ENCODE results near the gene KLC4. TPM values are rescaled to one million over a fixed set of nuclear protein-coding genes. Genes with fewer than 3 reads are reported as not detected.
"Not testable (repeated sequence)": the region's sequence is repeated elsewhere in the genome, so short reads cannot be mapped to it uniquely, and the experiment has no call there.

The KLC4 gene
- total RNA-seq, 3 donors from 2014 or later, result 69.1 to 144 (median 99.1) TPM

- Histone ChIP-seq H3K4me3 (no peak overlapping the region), H3K36me3 (ENCODE audit: low read depth) (no peaks in the 10 kb centered on the region), H3K4me1 (ENCODE audit: low read depth) (peaks cover 7% of the 10 kb centered on the region), H3K9me3 (no peaks in the 10 kb centered on the region)
- intact Hi-C loops (cut with DNase I, micrococcal nuclease), result no loop called here
- TF ChIP-seq, protein P1, sequence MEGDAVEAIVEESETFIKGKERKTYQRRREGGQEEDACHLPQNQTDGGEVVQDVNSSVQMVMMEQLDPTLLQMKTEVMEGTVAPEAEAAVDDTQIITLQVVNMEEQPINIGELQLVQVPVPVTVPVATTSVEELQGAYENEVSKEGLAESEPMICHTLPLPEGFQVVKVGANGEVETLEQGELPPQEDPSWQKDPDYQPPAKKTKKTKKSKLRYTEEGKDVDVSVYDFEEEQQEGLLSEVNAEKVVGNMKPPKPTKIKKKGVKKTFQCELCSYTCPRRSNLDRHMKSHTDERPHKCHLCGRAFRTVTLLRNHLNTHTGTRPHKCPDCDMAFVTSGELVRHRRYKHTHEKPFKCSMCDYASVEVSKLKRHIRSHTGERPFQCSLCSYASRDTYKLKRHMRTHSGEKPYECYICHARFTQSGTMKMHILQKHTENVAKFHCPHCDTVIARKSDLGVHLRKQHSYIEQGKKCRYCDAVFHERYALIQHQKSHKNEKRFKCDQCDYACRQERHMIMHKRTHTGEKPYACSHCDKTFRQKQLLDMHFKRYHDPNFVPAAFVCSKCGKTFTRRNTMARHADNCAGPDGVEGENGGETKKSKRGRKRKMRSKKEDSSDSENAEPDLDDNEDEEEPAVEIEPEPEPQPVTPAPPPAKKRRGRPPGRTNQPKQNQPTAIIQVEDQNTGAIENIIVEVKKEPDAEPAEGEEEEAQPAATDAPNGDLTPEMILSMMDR (IDR thresholded peaks at IDR 0.05), result no peak
- ATAC-seq (no peak), DNase-seq (no peak)
These were observed 55.9 kb downstream of the KLC4 start for GRCh38 chr6:43115365-43115764.

- not testable (repeated sequence) for ATAC-seq
These were observed 58.0 kb downstream of the KLC4 start for GRCh38 chr6:43117466-43117865.

DNA sequence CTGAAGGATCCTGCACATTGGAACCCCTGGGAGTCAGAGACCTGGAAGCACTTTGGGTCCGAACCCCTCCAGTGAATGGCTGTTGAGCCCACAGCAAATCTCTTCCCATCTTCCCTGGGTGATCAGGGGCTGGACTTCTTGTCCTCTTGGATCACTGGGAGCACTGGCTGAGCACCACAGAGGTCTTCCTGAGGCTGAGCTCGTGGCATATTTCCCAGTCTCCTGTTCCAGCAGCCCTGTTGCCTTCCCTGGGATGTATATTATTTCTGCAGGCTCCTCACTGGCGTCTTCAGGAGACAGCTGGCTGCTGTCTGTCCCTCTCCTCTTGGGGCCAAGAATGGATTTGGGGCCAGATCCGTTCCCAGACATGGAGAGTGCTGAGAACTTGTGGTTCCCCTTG lies 60.1 kb downstream of the KLC4 start:
- no peaks in the 10 kb centered on the region for H3K4me1 ChIP-seq (ENCODE audit: low read depth)
- ATAC-seq, result no peak
- intact Hi-C loops (cut with DNase I, micrococcal nuclease), result no loop called here
- peak in 1 of 3 donors; percentile 18 for DNase-seq
- TF ChIP-seq, protein P1 (IDR thresholded peaks at IDR 0.05), result no peak
- no peaks in the 10 kb centered on the region for H3K9me3 ChIP-seq
- H3K4me3 ChIP-seq, result no peak overlapping the region
- H3K36me3 ChIP-seq (ENCODE audit: low read depth), result no peaks in the 10 kb centered on the region

More at GRCh38 chr6:43117466-43117865, 58.0 kb downstream of the KLC4 start:
- H3K4me3 ChIP-seq; H3K4me1 ChIP-seq (ENCODE audit: low read depth); H3K36me3 ChIP-seq (ENCODE audit: low read depth); intact Hi-C loops (cut with DNase I, micrococcal nuclease); H3K9me3 ChIP-seq: not testable (repeated sequence)
- peak in 1 of 3 donors; percentile 14 for DNase-seq

GRCh38 chr6:43120101-43120763 lies 60.8 kb downstream of the KLC4 start:
- H3K4me3 ChIP-seq, result no peak overlapping the region
- DNase-seq, result peak in 1 of 3 donors; percentile 6
- no peaks in the 10 kb centered on the region for H3K9me3 ChIP-seq
- H3K4me1 ChIP-seq (ENCODE audit: low read depth), result no peaks in the 10 kb centered on the region
- no peak for ATAC-seq
- no peaks in the 10 kb centered on the region for H3K36me3 ChIP-seq (ENCODE audit: low read depth)
- TF ChIP-seq, protein P1 (IDR thresholded peaks at IDR 0.05), result no peak
- intact Hi-C loops (cut with DNase I, micrococcal nuclease), result no loop called here

DNA sequence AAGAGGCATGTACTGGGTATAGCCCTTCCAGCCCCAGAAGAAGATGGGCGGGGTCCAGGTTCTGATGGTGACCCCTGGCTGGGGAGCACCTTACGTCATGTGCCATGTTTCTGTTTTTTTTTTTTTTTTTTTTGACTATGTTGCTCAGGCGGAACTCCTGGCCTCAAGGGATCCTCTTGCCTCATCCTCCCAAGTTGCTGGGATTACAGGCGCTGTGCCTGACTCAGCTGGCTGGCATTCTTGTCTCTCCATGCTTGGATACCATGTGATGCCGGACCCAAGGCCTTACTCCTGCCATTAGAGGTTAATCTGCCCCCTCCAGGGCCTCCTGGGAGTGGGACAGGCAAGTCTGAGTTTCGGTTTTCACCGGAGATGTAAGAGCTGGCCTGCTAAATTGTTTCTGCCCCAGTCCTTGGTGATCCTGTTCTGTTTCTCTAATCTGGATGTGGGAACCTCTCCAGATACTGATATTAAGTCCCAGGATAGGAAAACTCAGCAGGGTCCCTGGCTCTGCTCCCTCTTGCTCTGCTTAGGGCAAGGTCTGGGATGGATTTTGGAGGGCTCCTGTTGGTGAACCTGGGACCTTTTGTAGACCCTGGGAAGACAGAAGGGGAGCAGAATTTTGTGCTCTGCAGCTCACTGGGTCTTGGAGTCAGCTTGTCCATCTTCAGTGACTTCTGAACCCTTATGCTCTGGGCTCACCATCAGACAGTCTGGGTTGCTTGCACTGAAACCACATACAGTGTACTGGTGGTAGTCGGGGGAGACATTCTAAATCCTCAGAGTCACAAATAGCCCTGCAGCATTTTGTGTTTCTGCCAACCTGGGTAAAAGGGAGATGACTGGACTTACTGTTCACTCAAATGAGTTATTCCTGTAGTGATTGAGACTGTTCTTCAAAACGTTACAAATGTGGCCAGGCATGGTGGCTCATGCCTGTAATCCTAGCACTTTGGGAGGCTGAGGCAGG lies 61.8 kb downstream of the KLC4 start:
- TF ChIP-seq, protein P1 (IDR thresholded peaks at IDR 0.05), result no peak
- ATAC-seq (peak; percentile 37), DNase-seq (peak in 2 of 3 donors; percentile 35 to 73)
- Histone ChIP-seq H3K4me1 (ENCODE audit: low read depth) (no peaks in the 10 kb centered on the region), H3K36me3 (ENCODE audit: low read depth) (no peaks in the 10 kb centered on the region), H3K4me3 (no peak overlapping the region), H3K9me3 (no peaks in the 10 kb centered on the region)
- intact Hi-C loops (cut with DNase I, micrococcal nuclease), result no loop called here

DNA sequence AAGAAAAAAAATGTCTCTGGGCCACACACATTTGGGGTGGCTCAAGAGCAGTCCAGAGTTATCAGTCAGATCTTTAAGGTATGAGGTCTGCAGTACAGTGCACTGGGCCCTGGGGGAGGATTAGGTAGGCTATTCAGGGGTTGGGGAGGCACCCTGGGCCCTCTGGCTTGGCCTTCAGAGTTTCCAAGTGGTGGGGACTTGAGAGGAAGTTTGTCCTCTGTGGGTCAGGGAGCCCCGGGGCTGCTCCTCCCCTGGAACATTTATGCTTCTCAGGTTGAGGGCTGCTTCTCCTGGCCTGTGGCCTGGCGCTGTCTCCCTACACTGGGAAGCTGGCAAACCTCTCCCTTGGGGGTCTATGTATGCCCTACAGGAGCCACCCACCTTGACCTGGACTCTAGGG lies 62.7 kb downstream of the KLC4 start:
- Histone ChIP-seq H3K4me3 (no peak overlapping the region), H3K4me1 (ENCODE audit: low read depth) (no peaks in the 10 kb centered on the region), H3K36me3 (ENCODE audit: low read depth) (no peaks in the 10 kb centered on the region), H3K9me3 (no peaks in the 10 kb centered on the region)
- DNase-seq (peak in 1 of 3 donors; percentile 2), ATAC-seq (no peak)
- intact Hi-C loops (cut with DNase I, micrococcal nuclease), result no loop called here
- TF ChIP-seq, protein P1 (IDR thresholded peaks at IDR 0.05), result no peak

Measured in mucosa of descending colon (tissue), 3 donors.